ENCODE results near the gene LGALS9.

Gene LGALS9
- 4.0 to 9.4 reads per million in 2 donors for total RNA-seq

GRCh38 chr17:27630607-27631410, at the start of gene LGALS9:
LGALS9 (plus strand) TSS chr17:27631188; CDS start chr17:27631266, 78 bp downstream.
- DNase-seq, result peak; percentile 9

DNA sequence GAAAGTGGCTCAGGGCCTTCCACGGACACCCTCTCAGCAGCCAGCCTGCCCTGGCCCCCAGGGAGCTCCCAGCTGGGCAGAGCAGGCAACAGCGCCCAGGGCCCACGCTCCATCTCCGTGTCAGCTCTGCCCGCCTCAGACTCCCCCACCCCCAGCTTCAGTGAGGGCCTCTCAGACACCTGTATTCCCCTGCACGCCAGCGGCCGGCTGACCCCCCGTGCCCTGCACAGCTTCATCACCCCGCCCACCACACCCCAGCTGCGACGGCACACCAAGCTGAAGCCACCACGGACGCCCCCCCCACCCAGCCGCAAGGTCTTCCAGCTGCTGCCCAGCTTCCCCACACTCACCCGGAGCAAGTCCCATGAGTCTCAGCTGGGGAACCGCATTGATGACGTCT, 48.3 kb upstream of the LGALS9 start:
- no peak for DNase-seq

DNA sequence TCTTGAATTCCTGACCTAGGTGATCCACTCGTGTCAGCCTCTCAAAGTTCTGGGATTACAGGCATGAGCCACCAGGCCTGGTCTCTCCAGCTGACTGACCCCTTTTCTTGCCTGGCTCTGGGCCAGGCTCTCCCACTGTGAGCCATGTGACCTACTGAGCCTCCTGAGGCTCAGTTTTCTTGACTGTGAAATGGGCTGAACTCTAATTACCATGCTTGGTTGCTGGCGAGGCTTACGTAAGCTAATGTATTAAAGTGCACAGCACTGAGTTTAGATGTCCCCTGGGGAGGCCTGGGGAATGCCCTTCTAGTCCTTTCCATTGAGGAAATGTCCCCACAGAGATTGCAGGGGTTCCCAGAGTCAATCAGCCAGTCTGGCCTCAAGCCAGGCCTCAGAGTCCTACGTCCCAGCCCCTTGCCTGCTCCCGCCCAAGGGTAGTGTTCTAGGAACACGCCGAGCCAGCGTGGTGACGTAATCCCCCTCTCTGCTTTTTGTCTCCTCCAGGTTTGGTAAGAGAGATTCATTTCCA, 45.8 kb upstream of the LGALS9 start:
- no peak for DNase-seq

GRCh38 chr17:27585792-27586191, 45.2 kb upstream of the LGALS9 start:
- no peak for DNase-seq

GRCh38 chr17:27586203-27586721, 44.7 kb upstream of the LGALS9 start:
- DNase-seq, result no peak

GRCh38 chr17:27588354-27588753, 42.6 kb upstream of the LGALS9 start:
- DNase-seq, result no peak

- DNase-seq, result no peak
Measured at GRCh38 chr17:27590864-27591263, 40.1 kb upstream of the LGALS9 start.

DNA sequence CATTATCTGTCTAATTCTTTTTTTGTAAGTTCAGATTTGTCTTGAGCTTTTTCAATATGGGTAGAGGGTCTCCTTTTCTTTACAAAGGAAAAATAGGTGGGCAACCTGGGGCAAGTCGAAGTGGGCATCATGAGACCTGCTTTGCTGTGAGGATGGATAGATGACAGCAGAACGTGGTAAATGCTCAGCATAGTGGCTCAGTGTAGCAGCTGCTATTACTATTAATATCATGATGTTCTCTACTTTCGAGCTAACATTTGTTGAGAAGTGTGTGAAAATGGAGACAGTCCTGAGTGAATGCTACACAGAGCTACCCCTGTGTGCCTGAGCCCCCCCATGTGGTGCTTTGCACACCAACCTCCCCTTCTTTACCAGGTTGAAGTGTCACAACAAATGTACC, 39.0 kb upstream of the LGALS9 start:
- DNase-seq, result no peak

DNA sequence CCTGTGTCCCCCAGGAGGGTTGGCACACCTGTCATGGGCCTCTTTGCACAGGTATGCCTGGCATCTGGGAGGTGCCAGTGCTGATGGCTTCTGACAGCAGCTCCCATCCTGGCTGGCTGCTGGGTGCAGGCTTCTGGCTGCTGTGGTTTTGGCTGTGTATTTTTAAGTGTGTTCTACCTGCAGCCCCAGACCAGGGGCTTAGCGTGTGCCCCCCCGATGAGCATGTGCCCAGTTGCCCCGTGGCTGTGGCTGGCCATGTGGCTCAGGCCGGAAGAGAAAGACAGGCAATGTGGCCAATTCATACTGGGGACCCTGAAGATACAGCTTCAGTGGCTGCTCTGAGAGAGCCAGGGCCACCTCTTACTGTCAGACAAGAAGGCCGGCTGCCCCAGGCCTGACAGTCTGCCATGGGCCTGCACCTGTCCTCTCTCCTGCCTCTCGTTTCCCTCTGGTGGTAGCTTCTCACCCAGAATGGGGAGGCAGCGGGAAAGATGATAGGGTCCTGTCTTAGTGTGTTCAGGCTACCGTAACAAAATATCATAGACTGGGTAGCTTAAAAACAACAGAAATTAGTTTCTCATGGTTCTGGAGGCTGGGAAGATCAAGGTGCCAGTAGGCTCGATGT, 37.6 kb upstream of the LGALS9 start:
- no peak for DNase-seq

- DNase-seq, result no peak
Measured at GRCh38 chr17:27593857-27594255, 37.1 kb upstream of the LGALS9 start.

DNA sequence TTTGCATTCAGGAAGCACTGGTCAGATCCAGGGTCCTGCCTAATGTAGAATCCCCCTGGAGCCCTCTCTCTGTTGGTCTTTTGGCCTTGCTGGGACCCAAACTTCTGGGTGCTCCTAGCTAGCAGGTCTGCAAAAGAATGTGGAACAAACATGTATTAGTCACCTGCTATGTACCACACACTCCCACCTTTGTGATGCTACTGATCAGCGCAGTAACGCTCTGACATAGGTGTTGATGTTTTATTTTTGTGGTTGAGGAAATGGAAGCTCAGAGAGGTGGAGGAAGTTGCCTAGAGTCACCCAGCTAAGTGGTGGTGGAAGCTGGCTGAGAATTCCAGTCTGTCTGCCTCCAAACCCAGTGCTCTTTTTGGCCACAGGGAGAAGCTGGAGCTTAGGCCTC, 35.8 kb upstream of the LGALS9 start:
- DNase-seq, result no peak

DNA sequence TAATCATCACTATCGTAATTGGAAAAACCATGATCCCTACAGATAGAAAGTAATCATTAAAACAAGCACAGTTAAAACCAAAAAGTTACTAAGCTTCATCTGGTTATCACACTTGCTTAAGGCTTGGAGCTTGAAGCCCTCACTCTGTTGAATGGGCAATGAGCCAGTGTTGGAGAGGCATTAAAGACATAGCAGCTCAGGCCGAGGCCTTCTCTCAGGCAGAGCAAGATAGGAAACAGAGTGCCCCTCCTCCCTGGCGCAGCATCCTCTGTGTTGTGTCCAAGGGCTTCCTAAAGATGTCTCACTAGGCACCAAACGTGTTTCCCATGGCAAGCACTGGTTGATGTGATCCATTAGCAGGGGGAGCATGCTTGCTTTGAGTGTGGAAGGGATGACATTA, 34.9 kb upstream of the LGALS9 start:
- DNase-seq, result no peak

DNA sequence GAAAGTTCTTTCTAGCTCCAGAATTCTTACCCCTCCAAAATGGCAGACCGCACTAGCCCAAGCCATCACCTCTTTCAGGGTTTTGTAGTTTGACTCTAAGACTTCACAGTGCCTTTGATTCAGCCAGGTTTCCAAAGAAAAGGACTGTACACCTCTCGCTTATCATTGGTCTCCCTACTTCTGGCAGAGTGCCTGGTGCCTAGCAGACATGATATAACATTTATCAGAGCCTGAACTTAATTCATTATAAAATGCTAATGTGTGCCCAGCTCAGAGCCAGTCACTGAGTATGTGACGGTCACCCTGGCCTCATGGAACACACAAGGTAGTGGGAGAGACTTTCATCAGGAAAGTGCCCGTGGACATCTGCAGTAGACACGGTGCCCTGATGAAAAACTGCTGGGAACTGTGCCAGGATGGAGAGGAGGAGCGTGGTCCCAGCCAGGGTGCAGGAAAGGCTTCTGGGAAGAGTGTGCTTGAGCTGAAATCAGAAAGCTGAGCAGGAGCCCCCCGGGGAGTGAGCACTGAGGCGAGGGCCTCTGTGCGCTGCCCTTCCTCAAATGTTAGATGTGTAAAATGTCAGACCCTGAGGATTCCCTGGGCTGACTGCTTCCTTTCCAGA, 34.3 kb upstream of the LGALS9 start:
- DNase-seq, result no peak

- no peak for DNase-seq
Measured at GRCh38 chr17:27597188-27597580, 33.8 kb upstream of the LGALS9 start.

DNA sequence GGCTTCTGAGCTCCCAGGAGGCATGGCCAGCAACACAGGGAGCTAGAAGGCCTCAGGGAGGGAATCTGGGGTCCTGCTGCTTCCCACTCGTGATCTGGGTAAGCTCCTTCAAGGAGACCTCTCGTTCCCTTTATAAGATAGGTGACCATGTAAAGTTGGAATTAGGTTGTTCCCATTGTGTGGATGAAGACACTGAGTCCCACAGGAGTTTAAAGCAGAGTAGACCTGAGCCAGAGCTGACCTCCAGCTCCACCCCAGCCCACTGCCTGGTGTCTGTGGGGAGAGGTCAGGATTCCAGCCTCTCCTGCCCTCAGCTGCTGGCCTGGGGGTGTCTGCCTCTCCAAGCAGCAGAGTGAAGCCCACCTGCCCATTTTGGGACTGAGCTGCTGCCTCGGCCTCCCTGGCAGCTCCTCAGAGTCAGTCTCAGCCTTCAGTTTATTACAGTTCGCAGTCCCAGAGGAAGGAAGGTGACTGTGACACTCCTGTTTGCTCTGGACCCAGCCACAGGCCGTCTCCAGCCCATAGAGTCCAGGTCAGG, 33.1 kb upstream of the LGALS9 start:
- no peak for DNase-seq

- no peak for DNase-seq
Measured at GRCh38 chr17:27598337-27599050, 32.5 kb upstream of the LGALS9 start.

DNA sequence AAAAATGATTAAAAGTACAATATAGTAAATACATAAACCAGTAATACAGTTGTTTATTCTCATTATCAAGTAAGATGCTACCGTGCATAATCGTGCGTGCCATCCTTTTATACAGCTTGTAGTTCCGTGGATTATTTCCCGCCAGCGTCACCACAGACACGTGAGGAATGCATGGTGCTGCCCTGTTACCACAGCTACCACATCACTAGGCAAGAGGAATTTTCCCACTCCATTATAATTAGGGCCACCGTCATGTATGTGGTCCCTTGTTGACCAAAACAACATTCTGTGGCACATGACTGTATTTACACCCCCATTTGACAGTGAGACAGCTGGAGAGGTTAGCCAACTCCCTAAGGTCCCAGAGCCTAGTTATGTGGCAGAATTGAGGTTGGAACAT, 30.5 kb upstream of the LGALS9 start:
- no peak for DNase-seq

- peak; percentile 85 for DNase-seq
Measured at GRCh38 chr17:27601069-27601974, 29.7 kb upstream of the LGALS9 start.

- no peak for DNase-seq
Measured at GRCh38 chr17:27601975-27602302, 29.0 kb upstream of the LGALS9 start.

DNA sequence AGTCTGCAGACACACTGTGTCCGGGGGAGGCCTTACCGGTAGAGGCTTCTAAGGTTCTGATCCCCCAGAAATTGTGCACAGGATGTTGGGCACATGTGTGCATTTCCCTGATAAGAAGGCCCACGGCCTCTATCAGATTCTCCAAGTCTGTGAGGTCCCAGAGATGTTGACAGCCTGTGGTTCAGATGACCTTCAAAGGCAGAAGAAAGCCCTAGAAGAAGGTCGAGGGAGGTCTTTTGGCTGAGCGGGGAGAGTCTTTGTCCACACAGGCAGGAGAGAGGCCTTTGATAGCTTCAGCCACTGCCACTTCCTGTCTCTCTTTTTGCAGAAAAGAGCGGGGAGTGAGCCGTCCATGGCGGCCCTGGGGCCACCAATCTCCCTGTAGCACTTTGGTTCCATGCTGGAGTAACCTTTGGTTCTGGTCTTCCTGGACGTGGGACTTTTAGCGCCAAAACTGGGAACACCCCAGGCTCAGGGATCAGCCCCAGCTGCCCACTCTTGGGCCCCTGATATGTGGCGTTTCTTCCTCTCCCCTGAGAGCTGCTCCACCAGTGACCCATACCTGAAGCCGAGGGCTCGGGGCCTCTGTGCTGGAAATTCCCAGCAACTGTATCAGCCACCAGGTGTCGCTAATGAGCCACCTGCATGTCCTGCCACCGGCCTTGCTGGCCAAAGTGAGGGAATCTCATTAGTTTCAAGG, 28.1 kb upstream of the LGALS9 start:
- peak; percentile 73 for DNase-seq

- DNase-seq, result no peak
Measured at GRCh38 chr17:27603421-27603770, 27.6 kb upstream of the LGALS9 start.
